Measurements from ENCODE around the gene EIF4G3.

GRCh38 chr1:21058035-21058793 lies 118.5 kb downstream of the EIF4G3 start:
- TF ChIP-seq CTCF (conservative IDR thresholded peaks at IDR 0.05 in 1 of 2, IDR thresholded peaks at IDR 0.05 in 1 of 2; ENCODE audit: low read depth in 1 of 2, low read length in 2 of 2) (no peak), EZH2 (IDR thresholded peaks at IDR 0.05; ENCODE audit: low read length, missing control alignments) (no peak)
